Measurements from ENCODE around the gene TCP1.
"Not testable (repeated sequence)": the region's sequence is repeated elsewhere in the genome, so short reads cannot be mapped to it uniquely, and the experiment has no call there.

TCP1 gene

GRCh38 chr6:159816775-159817174 is 27.4 kb upstream of the TCP1 start:
- not testable (repeated sequence) for DNase-seq

- no peak for DNase-seq
These were observed 26.0 kb upstream of the TCP1 start for GRCh38 chr6:159815410-159815809.

GRCh38 chr6:159813781-159814180 is 24.4 kb upstream of the TCP1 start:
- no peak for DNase-seq

GRCh38 chr6:159809149-159809548 is 19.7 kb upstream of the TCP1 start:
- DNase-seq: no peak

- DNase-seq: no peak
These were observed 19.2 kb upstream of the TCP1 start for GRCh38 chr6:159808647-159809046.

- no peak for DNase-seq
These were observed 17.9 kb upstream of the TCP1 start for GRCh38 chr6:159807150-159807858.

- DNase-seq: no peak
These were observed 16.6 kb upstream of the TCP1 start for GRCh38 chr6:159806021-159806458.

- no peak for DNase-seq
These were observed 16.1 kb upstream of the TCP1 start for GRCh38 chr6:159805440-159806020.

GRCh38 chr6:159804504-159804903 is 15.1 kb upstream of the TCP1 start:
- no peak for DNase-seq

- no peak for DNase-seq
These were observed 12.5 kb upstream of the TCP1 start for GRCh38 chr6:159801935-159802334.

- DNase-seq: no peak
These were observed 10.9 kb upstream of the TCP1 start, which contains the start of gene PNLDC1 for GRCh38 chr6:159800141-159800865. TSS of gene PNLDC1 (plus strand) at chr6:159800276. CDS start at chr6:159800308, 32 bp downstream.

GRCh38 chr6:159797554-159797953 is 8.2 kb upstream of the TCP1 start:
- no peak for DNase-seq

GRCh38 chr6:159794976-159795375 is 5.6 kb upstream of the TCP1 start:
- DNase-seq: not testable (repeated sequence)

GRCh38 chr6:159790956-159791598 is 1.7 kb upstream of the TCP1 start:
- peak in 1 of 2 donors; percentile 14 for DNase-seq

- DNase-seq: peak; percentile 83 to 87
These were observed 950 bp upstream of the TCP1 start, which contains the start of gene MRPL18 for GRCh38 chr6:159790149-159790955. TSS of gene MRPL18 (plus strand) at chr6:159790467. CDS start at chr6:159790588, 121 bp downstream.

GRCh38 chr6:159788753-159789376 is 537 bp downstream of the TCP1 start:
- DNase-seq: peak; percentile 8 to 22

GRCh38 chr6:159788276-159788675 is 1.1 kb downstream of the TCP1 start:
- DNase-seq: peak in 1 of 2 donors; percentile 14

GRCh38 chr6:159778542-159779103 is 10.8 kb downstream of the TCP1 start:
- DNase-seq: no peak

- DNase-seq: no peak
These were observed 11.3 kb downstream of the TCP1 start for GRCh38 chr6:159778131-159778530.

GRCh38 chr6:159777240-159777904 is 12.0 kb downstream of the TCP1 start:
- no peak for DNase-seq

GRCh38 chr6:159772196-159772595 is 17.2 kb downstream of the TCP1 start:
- DNase-seq: no peak
